ENCODE data around the gene HDGFL2. TPM values are rescaled to one million over a fixed set of nuclear protein-coding genes. Genes with fewer than 3 reads are reported as not detected.

HDGFL2 gene
- total RNA-seq, 1 donor from 2014 or later = 92.6 TPM

DNA sequence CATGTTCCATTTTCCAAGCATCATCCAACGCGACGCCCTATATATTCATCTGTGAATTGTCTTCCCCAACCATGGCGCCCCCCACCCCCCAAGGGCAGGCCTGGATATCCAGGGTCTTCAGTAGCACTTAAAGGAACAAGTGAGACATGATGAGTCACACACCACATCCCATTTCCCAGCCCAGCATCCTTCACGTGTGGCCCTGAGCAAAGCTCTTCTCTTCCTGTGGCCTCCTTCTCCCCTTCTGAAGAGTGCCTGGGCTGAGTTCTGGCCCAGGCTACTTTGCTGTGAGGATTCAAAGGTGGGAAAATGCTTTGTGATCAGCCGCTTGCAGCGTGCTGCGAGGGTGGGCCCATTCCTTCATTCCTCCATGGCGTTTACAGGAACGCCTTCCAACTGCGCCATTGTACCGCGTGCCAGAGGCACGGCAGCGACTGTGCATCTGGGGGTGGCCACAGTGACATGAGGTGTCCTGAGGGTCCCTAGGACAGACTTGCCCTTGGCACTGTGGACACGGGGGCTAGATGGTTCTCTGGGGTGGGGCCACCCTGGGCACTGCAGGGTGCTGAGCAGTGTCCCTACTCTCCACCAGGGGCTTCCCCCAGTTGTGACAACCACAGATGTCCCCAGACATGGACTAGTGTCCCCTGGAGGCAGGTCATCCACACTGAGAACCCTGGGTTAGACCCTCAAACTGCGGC, 34.5 kb downstream of the HDGFL2 start:
- TF ChIP-seq, protein P1, sequence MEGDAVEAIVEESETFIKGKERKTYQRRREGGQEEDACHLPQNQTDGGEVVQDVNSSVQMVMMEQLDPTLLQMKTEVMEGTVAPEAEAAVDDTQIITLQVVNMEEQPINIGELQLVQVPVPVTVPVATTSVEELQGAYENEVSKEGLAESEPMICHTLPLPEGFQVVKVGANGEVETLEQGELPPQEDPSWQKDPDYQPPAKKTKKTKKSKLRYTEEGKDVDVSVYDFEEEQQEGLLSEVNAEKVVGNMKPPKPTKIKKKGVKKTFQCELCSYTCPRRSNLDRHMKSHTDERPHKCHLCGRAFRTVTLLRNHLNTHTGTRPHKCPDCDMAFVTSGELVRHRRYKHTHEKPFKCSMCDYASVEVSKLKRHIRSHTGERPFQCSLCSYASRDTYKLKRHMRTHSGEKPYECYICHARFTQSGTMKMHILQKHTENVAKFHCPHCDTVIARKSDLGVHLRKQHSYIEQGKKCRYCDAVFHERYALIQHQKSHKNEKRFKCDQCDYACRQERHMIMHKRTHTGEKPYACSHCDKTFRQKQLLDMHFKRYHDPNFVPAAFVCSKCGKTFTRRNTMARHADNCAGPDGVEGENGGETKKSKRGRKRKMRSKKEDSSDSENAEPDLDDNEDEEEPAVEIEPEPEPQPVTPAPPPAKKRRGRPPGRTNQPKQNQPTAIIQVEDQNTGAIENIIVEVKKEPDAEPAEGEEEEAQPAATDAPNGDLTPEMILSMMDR (IDR thresholded peaks at IDR 0.05; ENCODE audit: unreplicated experiment) = no peak
- no peak overlapping the region for H3K27ac Mint-ChIP-seq
- no peaks in the 10 kb centered on the region for H3K9me3 Mint-ChIP-seq (ENCODE audit: low read depth)

DNA sequence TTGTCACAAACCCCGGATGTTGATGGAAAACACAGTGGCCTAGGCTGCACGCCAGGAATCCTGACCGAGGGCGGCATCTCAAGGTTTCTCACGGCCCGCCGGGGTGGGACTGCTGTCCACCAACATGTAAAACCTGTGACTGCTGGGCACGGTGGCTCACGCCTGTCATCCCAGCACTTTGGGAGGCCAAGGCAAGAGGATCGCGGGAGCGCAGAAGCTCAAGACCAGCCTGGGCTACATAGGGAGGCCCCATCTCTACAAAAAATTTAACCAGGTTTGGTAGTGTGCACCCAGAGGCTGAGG, 35.0 kb downstream of the HDGFL2 start:
- TF ChIP-seq, protein P1 (IDR thresholded peaks at IDR 0.05; ENCODE audit: unreplicated experiment) = no peak
- peaks cover 13% of the 10 kb centered on the region for H3K36me3 Mint-ChIP-seq (ENCODE audit: insufficient read depth)
- no peaks in the 10 kb centered on the region for H3K9me3 Mint-ChIP-seq (ENCODE audit: low read depth)
- H3K4me1 Mint-ChIP-seq (ENCODE audit: low read depth) = no peaks in the 10 kb centered on the region
- no peak for DNase-seq (ENCODE audit: low spot score, unreplicated experiment)
- H3K27me3 Mint-ChIP-seq = no peaks in the 10 kb centered on the region
- H3K4me3 Mint-ChIP-seq (ENCODE audit: low read depth) = no peak overlapping the region
- H3K27ac Mint-ChIP-seq = no peak overlapping the region

More for the DNA sequence above, 34.5 kb downstream of the HDGFL2 start:
- Mint-ChIP-seq H3K4me3 (ENCODE audit: low read depth) (no peak overlapping the region), H3K27me3 (no peaks in the 10 kb centered on the region), H3K36me3 (ENCODE audit: insufficient read depth) (peaks cover 13% of the 10 kb centered on the region), H3K4me1 (ENCODE audit: low read depth) (no peaks in the 10 kb centered on the region)
- DNase-seq (ENCODE audit: low spot score, unreplicated experiment) = no peak

DNA sequence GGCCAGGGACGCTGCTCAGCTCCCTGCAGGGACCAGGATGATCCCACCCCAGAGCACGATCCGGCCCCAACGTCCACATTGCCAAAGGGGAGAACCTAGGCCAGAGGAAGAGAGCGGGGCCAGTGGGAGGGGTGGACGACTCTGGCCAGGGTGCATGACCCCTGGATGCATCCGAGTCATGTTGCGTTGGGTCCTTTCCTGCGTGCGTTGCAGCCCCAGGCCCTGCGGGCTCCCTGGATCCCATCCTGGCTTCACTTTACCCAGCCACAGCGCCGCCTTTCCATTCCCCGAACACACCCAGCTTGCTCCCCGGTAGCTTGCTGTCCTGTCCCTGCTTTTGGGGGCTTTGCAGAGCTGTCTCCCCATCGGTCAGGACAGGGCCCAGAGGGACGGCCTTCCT, 35.7 kb downstream of the HDGFL2 start:
- DNase-seq (ENCODE audit: low spot score, unreplicated experiment) = no peak
- TF ChIP-seq, protein P1 (IDR thresholded peaks at IDR 0.05; ENCODE audit: unreplicated experiment) = no peak
- H3K4me1 Mint-ChIP-seq (ENCODE audit: low read depth) = no peaks in the 10 kb centered on the region
- no peaks in the 10 kb centered on the region for H3K27me3 Mint-ChIP-seq
- H3K9me3 Mint-ChIP-seq (ENCODE audit: low read depth) = no peaks in the 10 kb centered on the region
- H3K27ac Mint-ChIP-seq = no peak overlapping the region
- peaks cover 13% of the 10 kb centered on the region for H3K36me3 Mint-ChIP-seq (ENCODE audit: insufficient read depth)
- no peak overlapping the region for H3K4me3 Mint-ChIP-seq (ENCODE audit: low read depth)

DNA sequence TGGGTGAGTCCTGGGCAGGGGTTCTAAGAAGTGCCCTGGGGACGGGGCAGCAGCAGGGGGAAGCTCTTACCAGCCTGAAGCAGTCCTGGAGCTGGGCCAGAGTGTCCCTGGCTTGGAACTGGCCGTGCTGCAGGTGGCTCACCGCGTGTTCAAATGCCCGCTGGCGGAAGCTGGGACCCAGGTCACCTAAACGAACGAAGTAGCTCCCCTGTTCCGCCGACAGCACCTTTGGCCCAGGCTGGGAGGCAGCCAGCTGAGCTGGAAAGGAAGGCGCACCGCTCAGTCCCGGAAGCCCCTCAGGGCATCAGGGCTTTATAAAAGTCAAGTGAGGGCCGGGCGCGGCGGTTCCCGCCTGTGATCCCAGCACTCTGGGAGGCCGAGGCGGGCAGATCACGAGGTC, 36.6 kb downstream of the HDGFL2 start:
- H3K4me3 Mint-ChIP-seq (ENCODE audit: low read depth) = no peak overlapping the region
- DNase-seq (ENCODE audit: low spot score, unreplicated experiment) = no peak
- H3K27me3 Mint-ChIP-seq = no peaks in the 10 kb centered on the region
- H3K36me3 Mint-ChIP-seq (ENCODE audit: insufficient read depth) = peaks cover 13% of the 10 kb centered on the region
- H3K9me3 Mint-ChIP-seq (ENCODE audit: low read depth) = no peaks in the 10 kb centered on the region
- H3K4me1 Mint-ChIP-seq (ENCODE audit: low read depth) = no peaks in the 10 kb centered on the region
- TF ChIP-seq, protein P1 (IDR thresholded peaks at IDR 0.05; ENCODE audit: unreplicated experiment) = no peak
- H3K27ac Mint-ChIP-seq = no peak overlapping the region

DNA sequence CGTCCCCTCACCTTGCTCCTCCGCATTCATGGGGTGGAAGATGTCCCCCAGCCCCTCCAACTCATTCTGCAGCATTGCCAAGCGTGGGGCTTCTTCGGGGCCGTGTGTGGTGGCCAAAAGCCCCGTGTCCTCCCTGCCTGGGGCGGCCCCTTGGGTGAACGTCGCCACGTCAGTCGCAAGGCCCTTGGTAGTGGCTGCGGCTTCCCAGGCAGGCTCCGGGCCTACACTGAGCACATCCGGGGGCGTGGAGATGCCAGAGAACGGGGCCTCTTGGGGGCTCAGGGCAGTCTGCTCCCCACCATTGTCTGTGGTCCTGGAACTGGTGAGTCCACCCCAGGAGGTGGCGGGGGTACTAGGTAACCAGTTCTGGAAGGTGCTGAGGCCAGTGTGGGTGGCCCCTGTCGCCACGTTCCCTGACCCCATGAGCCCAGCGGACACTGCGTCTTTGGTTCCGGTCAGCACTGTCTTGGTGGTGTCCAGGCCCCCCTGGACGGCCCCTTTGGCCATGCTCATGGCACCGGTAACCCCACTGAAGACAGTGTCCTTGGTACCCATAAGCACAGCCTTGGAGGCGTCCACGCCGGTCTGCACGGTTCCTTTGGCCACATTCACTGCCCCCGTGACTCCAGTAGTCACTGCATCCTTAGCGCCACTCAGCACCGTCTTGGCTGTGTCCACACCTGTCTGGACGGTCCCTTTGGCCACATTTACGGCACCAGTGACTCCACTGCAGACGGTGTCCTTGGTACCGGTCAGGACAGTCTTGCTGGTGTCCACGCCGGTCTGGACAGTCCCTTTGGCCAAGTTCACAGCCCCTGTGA, 38.5 kb downstream of the HDGFL2 start:
- no peak overlapping the region for H3K27ac Mint-ChIP-seq
- TF ChIP-seq, protein P1 (IDR thresholded peaks at IDR 0.05; ENCODE audit: unreplicated experiment) = no peak
- H3K36me3 Mint-ChIP-seq (ENCODE audit: insufficient read depth) = peaks cover 11% of the 10 kb centered on the region
- no peaks in the 10 kb centered on the region for H3K9me3 Mint-ChIP-seq (ENCODE audit: low read depth)
- no peak for DNase-seq (ENCODE audit: low spot score, unreplicated experiment)
- no peaks in the 10 kb centered on the region for H3K4me1 Mint-ChIP-seq (ENCODE audit: low read depth)
- H3K4me3 Mint-ChIP-seq (ENCODE audit: low read depth) = no peak overlapping the region
- peaks cover 3% of the 10 kb centered on the region for H3K27me3 Mint-ChIP-seq
